Glutamatergic neuron (in vitro differentiated cells): ENCODE data around the gene SNAP25. TPM values are rescaled to one million over a fixed set of nuclear protein-coding genes. Genes with fewer than 3 reads are reported as not detected.

Source experiments
- DNase-seq: peaks from one replicate; pipeline ENCODE4 v3.0.0; 2022
- H3K27ac Mint-ChIP-seq: one replicate; pipeline ENCODE4 v1.8.0; 2020; ENCODE audit warnings: mild to moderate bottlenecking, mixed read lengths, inconsistent platforms; ENCODE audit not compliant: unreplicated experiment
- H3K27me3 Mint-ChIP-seq: one replicate; pipeline ENCODE4 v1.8.0; 2020; ENCODE audit warnings: mild to moderate bottlenecking, moderate library complexity, mixed read lengths, inconsistent platforms; ENCODE audit not compliant: unreplicated experiment
- H3K36me3 Mint-ChIP-seq: one replicate; pipeline ENCODE4 v1.8.0; 2020; ENCODE audit warnings: mild to moderate bottlenecking, mixed read lengths, inconsistent platforms; ENCODE audit not compliant: unreplicated experiment
- H3K4me1 Mint-ChIP-seq: one replicate; pipeline ENCODE4 v1.8.0; 2020; ENCODE audit warnings: mild to moderate bottlenecking, low read depth, mixed read lengths, inconsistent platforms; ENCODE audit not compliant: unreplicated experiment
- H3K4me3 Mint-ChIP-seq: one replicate; pipeline ENCODE4 v1.8.0; 2020; ENCODE audit warnings: mild to moderate bottlenecking, mixed read lengths, inconsistent platforms; ENCODE audit not compliant: unreplicated experiment
- H3K9me3 Mint-ChIP-seq: one replicate; pipeline ENCODE4 v1.8.0; 2020; ENCODE audit warnings: mild to moderate bottlenecking, moderate library complexity, mixed read lengths, inconsistent platforms; ENCODE audit not compliant: unreplicated experiment
- CTCF ChIP-seq: fragments of 200-600 bp; sonication (generic); IDR thresholded peaks from one replicate; pipeline ENCODE4 v1.5.0; 2021; ENCODE audit not compliant: partially characterized antibody, unreplicated experiment
- total RNA-seq: library from RNA; stranded (reverse); fragmentation: NEBNext Ultra II Directional; extraction: Animal tissue kit (Norgen Biotek cat#: 25700); gene quantifications from one replicate; pipeline ENCODE4 v1.2.1, GENCODE V29; 2021; ENCODE audit not compliant: unreplicated experiment

SNAP25 gene
- total RNA-seq, 1 donor from 2014 or later = 61.0 TPM

- H3K4me3 Mint-ChIP-seq = no peak overlapping the region
- peaks cover 4% of the 10 kb centered on the region for H3K4me1 Mint-ChIP-seq
These were observed 138.0 kb downstream of the SNAP25 start for GRCh38 chr20:10356628-10357027.

More at GRCh38 chr20:10356628-10357027, 138.0 kb downstream of the SNAP25 start:
- no peak overlapping the region for H3K27ac Mint-ChIP-seq
- no peaks in the 10 kb centered on the region for H3K27me3 Mint-ChIP-seq
- no peak for TF ChIP-seq CTCF
- H3K36me3 Mint-ChIP-seq = no peaks in the 10 kb centered on the region
- DNase-seq = no peak
- H3K9me3 Mint-ChIP-seq = no peaks in the 10 kb centered on the region

Other genes with a start within 250 kb of the SNAP25 start
- 4.3 TPM for gene ANKEF1, start 183.8 kb upstream of the SNAP25 start, total RNA-seq
- 15.1 TPM for gene MKKS, start 215.4 kb downstream of the SNAP25 start, total RNA-seq
- 7.9 TPM for gene SLX4IP, start 216.5 kb downstream of the SNAP25 start, total RNA-seq